Measurements from ENCODE around the gene RNF152.

Gene RNF152

GRCh38 chr18:61910101-61910500, 17.3 kb upstream of the RNF152 start:
- Histone ChIP-seq H3K4me3 (ENCODE audit: low read length) (no peak overlapping the region), H2AFZ (ENCODE audit: low read depth, low read length) (no peak overlapping the region), H3K4me1 (ENCODE audit: insufficient read depth, low read length) (no peaks in the 10 kb centered on the region), H3K9me3 (ENCODE audit: low read length) (no peaks in the 10 kb centered on the region), H3K27me3 (ENCODE audit: insufficient read depth, low read length) (no peaks in the 10 kb centered on the region), H3K36me3 (ENCODE audit: insufficient read depth, low read length) (no peaks in the 10 kb centered on the region)

GRCh38 chr18:61908661-61909060, 15.9 kb upstream of the RNF152 start:
- H3K4me1 ChIP-seq (ENCODE audit: insufficient read depth, low read length): no peaks in the 10 kb centered on the region
- H3K9me3 ChIP-seq (ENCODE audit: low read length): no peaks in the 10 kb centered on the region
- no peak overlapping the region for H2AFZ ChIP-seq (ENCODE audit: low read depth, low read length)
- H3K4me3 ChIP-seq (ENCODE audit: low read length): no peak overlapping the region
- no peaks in the 10 kb centered on the region for H3K27me3 ChIP-seq (ENCODE audit: insufficient read depth, low read length)
- H3K36me3 ChIP-seq (ENCODE audit: insufficient read depth, low read length): no peaks in the 10 kb centered on the region

GRCh38 chr18:61901323-61901986, 8.6 kb upstream of the RNF152 start:
- Histone ChIP-seq H3K4me1 (ENCODE audit: insufficient read depth, low read length) (peaks cover 4% of the 10 kb centered on the region), H3K4me3 (ENCODE audit: low read length) (no peak overlapping the region), H3K36me3 (ENCODE audit: insufficient read depth, low read length) (no peaks in the 10 kb centered on the region), H3K9me3 (ENCODE audit: low read length) (no peaks in the 10 kb centered on the region), H3K27me3 (ENCODE audit: insufficient read depth, low read length) (no peaks in the 10 kb centered on the region), H2AFZ (ENCODE audit: low read depth, low read length) (no peak overlapping the region)

- Histone ChIP-seq H2AFZ (ENCODE audit: low read depth, low read length) (no peak overlapping the region), H3K27me3 (ENCODE audit: insufficient read depth, low read length) (no peaks in the 10 kb centered on the region), H3K4me3 (ENCODE audit: low read length) (no peak overlapping the region), H3K4me1 (ENCODE audit: insufficient read depth, low read length) (peaks cover 4% of the 10 kb centered on the region), H3K36me3 (ENCODE audit: insufficient read depth, low read length) (no peaks in the 10 kb centered on the region), H3K9me3 (ENCODE audit: low read length) (no peaks in the 10 kb centered on the region)
Measured at GRCh38 chr18:61900504-61901281, 7.9 kb upstream of the RNF152 start.

- peaks cover 4% of the 10 kb centered on the region for H3K4me1 ChIP-seq (ENCODE audit: insufficient read depth, low read length)
- H2AFZ ChIP-seq (ENCODE audit: low read depth, low read length): no peak overlapping the region
- H3K36me3 ChIP-seq (ENCODE audit: insufficient read depth, low read length): no peaks in the 10 kb centered on the region
- no peaks in the 10 kb centered on the region for H3K9me3 ChIP-seq (ENCODE audit: low read length)
- no peak overlapping the region for H3K4me3 ChIP-seq (ENCODE audit: low read length)
- H3K27me3 ChIP-seq (ENCODE audit: insufficient read depth, low read length): no peaks in the 10 kb centered on the region
Measured at GRCh38 chr18:61898640-61899101, 5.9 kb upstream of the RNF152 start.

GRCh38 chr18:61896757-61897156, 4.0 kb upstream of the RNF152 start:
- Histone ChIP-seq H3K36me3 (ENCODE audit: insufficient read depth, low read length) (no peaks in the 10 kb centered on the region), H3K27me3 (ENCODE audit: insufficient read depth, low read length) (no peaks in the 10 kb centered on the region), H3K9me3 (ENCODE audit: low read length) (no peaks in the 10 kb centered on the region), H3K4me1 (ENCODE audit: insufficient read depth, low read length) (peaks cover 15% of the 10 kb centered on the region), H3K4me3 (ENCODE audit: low read length) (no peak overlapping the region), H2AFZ (ENCODE audit: low read depth, low read length) (peak overlapping the region; percentile 28)

GRCh38 chr18:61896118-61896517, 3.3 kb upstream of the RNF152 start:
- Histone ChIP-seq H3K4me3 (ENCODE audit: low read length) (no peak overlapping the region), H2AFZ (ENCODE audit: low read depth, low read length) (no peak overlapping the region), H3K4me1 (ENCODE audit: insufficient read depth, low read length) (peaks cover 18% of the 10 kb centered on the region), H3K9me3 (ENCODE audit: low read length) (no peaks in the 10 kb centered on the region), H3K36me3 (ENCODE audit: insufficient read depth, low read length) (no peaks in the 10 kb centered on the region), H3K27me3 (ENCODE audit: insufficient read depth, low read length) (no peaks in the 10 kb centered on the region)

- Histone ChIP-seq H3K9me3 (ENCODE audit: low read length) (no peaks in the 10 kb centered on the region), H3K27me3 (ENCODE audit: insufficient read depth, low read length) (no peaks in the 10 kb centered on the region), H3K4me1 (ENCODE audit: insufficient read depth, low read length) (peaks cover 18% of the 10 kb centered on the region), H2AFZ (ENCODE audit: low read depth, low read length) (peak overlapping the region; percentile 64), H3K36me3 (ENCODE audit: insufficient read depth, low read length) (peaks cover 8% of the 10 kb centered on the region), H3K4me3 (ENCODE audit: low read length) (peak overlapping the region; percentile 60)
Measured at GRCh38 chr18:61894751-61895524, 2.1 kb upstream of the RNF152 start.

- peaks cover 18% of the 10 kb centered on the region for H3K4me1 ChIP-seq (ENCODE audit: insufficient read depth, low read length)
- peaks cover 16% of the 10 kb centered on the region for H3K36me3 ChIP-seq (ENCODE audit: insufficient read depth, low read length)
- H2AFZ ChIP-seq (ENCODE audit: low read depth, low read length): peak overlapping the region; percentile 64
- peak overlapping the region; percentile 60 for H3K4me3 ChIP-seq (ENCODE audit: low read length)
- no peaks in the 10 kb centered on the region for H3K27me3 ChIP-seq (ENCODE audit: insufficient read depth, low read length)
- H3K9me3 ChIP-seq (ENCODE audit: low read length): no peaks in the 10 kb centered on the region
Measured at GRCh38 chr18:61893971-61894750, 1.4 kb upstream of the RNF152 start.

GRCh38 chr18:61893309-61893970, 633 bp upstream of the RNF152 start:
- Histone ChIP-seq H3K4me3 (ENCODE audit: low read length) (peak overlapping the region; percentile 60), H2AFZ (ENCODE audit: low read depth, low read length) (peak overlapping the region; percentile 64), H3K27me3 (ENCODE audit: insufficient read depth, low read length) (no peaks in the 10 kb centered on the region), H3K9me3 (ENCODE audit: low read length) (no peaks in the 10 kb centered on the region), H3K4me1 (ENCODE audit: insufficient read depth, low read length) (peaks cover 18% of the 10 kb centered on the region), H3K36me3 (ENCODE audit: insufficient read depth, low read length) (peaks cover 20% of the 10 kb centered on the region)

- Histone ChIP-seq H3K36me3 (ENCODE audit: insufficient read depth, low read length) (peaks cover 25% of the 10 kb centered on the region), H3K4me3 (ENCODE audit: low read length) (peak overlapping the region; percentile 60), H3K9me3 (ENCODE audit: low read length) (no peaks in the 10 kb centered on the region), H3K27me3 (ENCODE audit: insufficient read depth, low read length) (no peaks in the 10 kb centered on the region), H2AFZ (ENCODE audit: low read depth, low read length) (no peak overlapping the region), H3K4me1 (ENCODE audit: insufficient read depth, low read length) (peaks cover 17% of the 10 kb centered on the region)
Measured at GRCh38 chr18:61891894-61892293, 913 bp downstream of the RNF152 start.

- H3K36me3 ChIP-seq (ENCODE audit: insufficient read depth, low read length): peaks cover 25% of the 10 kb centered on the region
- H3K9me3 ChIP-seq (ENCODE audit: low read length): no peaks in the 10 kb centered on the region
- H3K4me1 ChIP-seq (ENCODE audit: insufficient read depth, low read length): peaks cover 14% of the 10 kb centered on the region
- no peak overlapping the region for H3K4me3 ChIP-seq (ENCODE audit: low read length)
- H2AFZ ChIP-seq (ENCODE audit: low read depth, low read length): no peak overlapping the region
- H3K27me3 ChIP-seq (ENCODE audit: insufficient read depth, low read length): no peaks in the 10 kb centered on the region
Measured at GRCh38 chr18:61891271-61891670, 1.5 kb downstream of the RNF152 start.
